DOHH2 (cell line): ENCODE measurements around the gene C20orf204.

Source experiments
- CTCF ChIP-seq: fragments of 200-600 bp; sonication (generic); IDR thresholded peaks from one replicate; pipeline ENCODE4 v1.5.1; 2014; ENCODE audit warnings: antibody characterized with exemption, mild to moderate bottlenecking, low read depth, low read length; ENCODE audit not compliant: poor library complexity, severe bottlenecking
- EZH2phosphoT487 ChIP-seq: fragments of 200-600 bp; sonication (generic); IDR thresholded peaks from 2 replicates; pipeline ENCODE4 v1.6.1; 2017; ENCODE audit warnings: borderline replicate concordance, mild to moderate bottlenecking, antibody characterized with exemption, low read length, moderate library complexity, mixed read lengths

GRCh38 chr20:64062596-64063388 lies 26.8 kb downstream of the C20orf204 start, which contains the start of gene TCEA2:
- TF ChIP-seq CTCF (no peak), EZH2phosphoT487 (no peak)
